Right renal cortex interstitium (tissue), 3 donors: ENCODE results near the gene ANTXR1. TPM values are rescaled to one million over a fixed set of nuclear protein-coding genes. Genes with fewer than 3 reads are reported as not detected.
"Not testable (repeated sequence)": the region's sequence is repeated elsewhere in the genome, so short reads cannot be mapped to it uniquely, and the experiment has no call there.

Source experiments
- DNase-seq, 3 donors: peaks; one replicate each; pipeline ENCODE4 v3.0.0-alpha.2; 2013; ENCODE audit warnings: low read depth in 3 of 3, low spot score in 2 of 3
- polyA plus RNA-seq, 3 donors: library from polyadenylated mRNA; unstranded; fragments of 120-200 nt; gene quantifications; one replicate each; pipeline ENCODE4 v1.2.1, GENCODE V29; 2013; ENCODE audit not compliant: insufficient read length in 3 of 3

Gene ANTXR1
- polyA plus RNA-seq, 3 donors = 79.0 to 90.0 (median 86.1) TPM

DNA sequence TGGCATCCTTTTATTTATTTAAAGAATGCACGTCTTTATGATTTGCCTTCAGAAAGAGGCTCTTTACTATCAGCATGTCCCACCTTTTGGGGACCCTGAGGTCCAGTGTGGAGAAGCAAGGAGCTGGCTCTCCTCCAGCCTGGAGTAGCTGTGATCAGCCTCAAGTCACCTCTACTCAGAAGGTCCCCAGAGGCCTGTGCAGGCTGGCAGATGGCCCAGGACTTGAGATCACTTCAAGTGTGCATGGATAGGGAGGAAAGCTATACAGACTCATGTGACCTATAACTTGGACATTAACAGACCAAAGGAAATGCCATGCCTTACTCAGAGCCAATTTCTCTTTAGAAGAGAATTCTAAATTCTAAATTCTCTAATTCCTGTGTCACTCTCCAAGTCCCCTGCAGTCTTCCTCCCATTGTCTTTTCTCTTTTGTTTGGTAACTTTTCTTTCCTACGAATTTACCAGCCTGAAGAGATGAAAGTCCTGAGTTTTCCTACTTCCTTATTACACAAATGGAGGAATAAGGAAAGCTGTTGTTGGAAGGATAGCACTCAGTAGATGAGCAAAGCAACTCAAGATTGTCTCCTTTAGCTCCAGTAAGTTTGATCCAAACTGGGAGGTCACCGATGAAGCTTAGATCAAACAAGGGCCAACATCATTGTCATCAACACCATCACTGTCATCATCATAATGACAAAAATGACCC is 210.1 kb downstream of the ANTXR1 start:
- no peak for DNase-seq

DNA sequence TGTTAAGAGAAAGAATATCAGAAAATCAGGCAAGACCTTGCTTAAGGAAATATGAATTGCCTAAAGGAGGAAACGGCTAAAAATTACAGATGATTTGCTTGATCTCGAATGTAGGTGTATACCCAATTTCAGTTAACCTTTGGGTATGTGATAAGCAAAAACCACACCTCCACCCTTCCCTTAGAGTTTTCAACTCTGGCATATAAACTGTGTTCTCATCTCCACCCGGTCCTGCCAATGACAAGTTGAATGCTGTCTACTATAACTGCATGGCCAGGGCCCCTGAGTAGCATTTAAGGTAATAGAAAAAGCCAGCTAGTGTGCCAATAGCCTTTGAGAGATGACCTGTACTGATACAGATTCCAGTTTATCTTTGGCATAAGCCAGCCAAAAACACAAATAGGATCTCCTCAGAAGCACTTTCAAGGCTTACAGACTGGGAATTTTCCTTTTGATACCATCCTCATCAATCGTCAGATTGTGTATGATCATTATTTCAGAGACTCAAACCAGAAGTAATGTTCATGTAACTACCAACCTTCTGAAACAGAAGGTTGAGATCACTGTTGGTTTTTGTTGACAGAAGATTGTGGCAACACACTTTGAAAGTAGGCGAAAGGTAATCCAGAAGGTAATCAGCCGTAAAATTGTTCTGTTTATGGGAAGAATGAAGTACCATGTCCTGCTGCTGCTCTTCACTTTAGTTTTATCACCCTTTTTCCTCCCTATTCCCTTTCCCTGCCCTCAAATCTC is 211.0 kb downstream of the ANTXR1 start:
- DNase-seq = no peak

DNA sequence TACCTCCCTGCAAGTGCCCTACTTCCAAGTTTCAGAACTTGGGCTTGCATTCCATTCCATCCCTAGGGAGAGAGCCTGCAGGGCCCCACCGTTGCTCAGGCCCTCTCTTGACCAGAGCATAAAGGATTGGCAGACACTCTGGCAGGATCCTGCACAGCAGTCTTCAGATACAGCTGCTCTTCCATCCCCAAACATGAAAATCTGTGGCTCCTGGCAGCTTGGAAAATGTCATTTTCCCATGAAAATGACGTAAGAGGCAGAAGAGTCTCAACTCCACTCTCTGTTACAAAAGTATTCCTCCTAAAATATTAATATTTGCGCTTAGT is 211.5 kb downstream of the ANTXR1 start:
- DNase-seq = no peak

DNA sequence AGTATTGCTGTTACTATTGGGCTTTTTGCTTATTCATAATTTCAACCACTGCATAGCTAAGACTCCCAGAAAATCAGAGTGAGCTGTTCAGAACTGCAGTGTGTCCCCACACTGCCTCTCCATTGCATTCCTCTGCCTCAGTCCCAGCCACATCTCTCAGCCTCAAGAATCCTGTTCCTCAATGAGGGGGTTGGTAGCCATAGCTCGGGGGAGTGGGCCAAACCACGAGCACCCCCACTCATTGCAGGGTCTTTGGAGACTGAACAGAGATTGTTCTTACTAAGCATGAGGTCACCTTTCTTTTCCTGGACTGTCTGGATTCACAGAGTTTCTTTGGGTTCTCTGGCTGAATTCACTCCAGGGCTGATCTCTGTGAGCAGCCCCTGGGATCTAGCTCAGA is 213.0 kb downstream of the ANTXR1 start:
- DNase-seq = no peak

DNA sequence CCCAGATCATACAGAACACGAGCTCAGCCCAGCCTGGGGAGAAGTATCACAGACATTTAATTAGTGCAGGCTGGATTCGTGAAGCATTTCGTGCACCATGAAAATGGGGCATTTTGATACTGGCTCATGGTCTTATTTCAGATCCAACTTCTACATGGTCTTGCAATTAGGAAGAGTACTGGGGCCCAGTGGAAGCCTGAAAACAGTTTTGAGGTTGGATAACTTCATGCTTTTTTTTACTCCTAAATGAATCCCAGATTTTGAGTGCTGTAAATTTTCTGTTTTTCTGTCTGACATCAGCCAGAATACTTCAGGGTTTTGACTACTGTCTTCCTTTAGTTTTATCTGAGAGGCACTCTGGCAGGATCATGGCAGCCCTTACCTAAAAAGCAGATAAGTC is 213.9 kb downstream of the ANTXR1 start:
- no peak for DNase-seq

DNA sequence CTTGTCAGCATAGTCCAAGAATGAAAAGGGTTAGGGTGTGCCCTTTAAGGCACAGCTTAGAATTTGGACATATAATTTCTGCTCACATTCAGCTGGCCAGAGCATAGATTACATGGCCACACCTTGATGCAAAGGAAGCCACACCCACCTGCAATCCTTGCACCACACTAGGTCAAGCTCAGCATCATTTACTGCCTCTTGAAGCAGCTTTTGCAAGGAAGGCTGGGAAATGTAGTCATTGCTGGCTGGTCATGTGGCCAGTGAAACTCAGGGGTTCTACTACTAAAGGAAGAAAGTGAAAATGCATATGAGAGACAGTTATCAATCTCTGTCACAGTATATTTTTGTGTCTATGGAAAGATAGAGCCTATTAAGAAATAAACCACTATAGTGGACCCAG is 214.7 kb downstream of the ANTXR1 start:
- no peak for DNase-seq

DNA sequence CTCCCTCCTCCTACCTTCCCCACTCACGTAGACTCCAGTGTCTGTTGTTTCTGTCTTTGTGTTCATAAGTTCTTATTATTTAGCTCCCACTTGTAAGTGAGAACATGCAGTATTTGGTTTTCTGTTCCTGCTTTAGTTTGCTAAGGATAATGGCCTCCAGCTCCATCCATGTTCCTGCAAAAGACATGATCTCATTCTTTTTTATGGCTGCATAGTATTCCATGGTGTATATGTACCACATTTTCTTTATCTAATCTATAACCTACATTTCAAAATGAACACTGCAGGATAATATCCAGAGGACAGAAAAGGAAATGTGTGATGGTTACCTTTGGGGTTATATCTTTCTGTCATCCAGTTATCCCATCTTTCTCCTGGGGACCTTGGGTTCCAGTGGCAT is 218.0 kb downstream of the ANTXR1 start:
- DNase-seq = not testable (repeated sequence)

DNA sequence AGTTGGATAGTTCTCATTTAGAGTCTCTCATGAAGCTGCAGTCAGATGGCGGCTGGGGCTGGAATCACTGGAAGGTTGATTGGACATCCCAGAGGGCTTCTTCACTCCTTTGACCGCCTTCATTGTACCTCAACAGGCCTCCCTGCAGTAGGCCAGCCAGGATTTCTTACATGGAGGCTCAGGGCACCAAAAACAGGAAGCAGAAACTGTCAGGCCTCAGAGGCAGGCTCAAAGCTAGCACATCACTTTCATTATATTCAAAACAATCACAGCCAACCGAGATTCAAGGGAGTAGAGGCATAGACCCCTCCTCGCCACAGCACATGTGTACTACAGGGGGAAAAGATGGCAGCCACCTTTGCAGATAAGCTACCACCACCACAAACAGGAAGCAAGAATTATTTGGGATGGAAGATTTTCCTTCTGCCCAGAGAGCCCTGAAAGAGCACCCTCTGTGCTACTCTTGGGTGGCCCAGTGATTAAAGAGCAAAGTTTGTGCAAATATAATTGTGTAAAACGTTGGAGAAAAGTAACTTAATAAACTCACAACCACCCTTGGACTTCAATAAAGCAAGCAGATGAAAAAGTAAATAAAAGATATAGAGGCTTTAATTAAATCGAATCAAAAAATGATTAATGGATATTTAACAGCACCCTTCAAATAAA is 218.8 kb downstream of the ANTXR1 start:
- no peak for DNase-seq

DNA sequence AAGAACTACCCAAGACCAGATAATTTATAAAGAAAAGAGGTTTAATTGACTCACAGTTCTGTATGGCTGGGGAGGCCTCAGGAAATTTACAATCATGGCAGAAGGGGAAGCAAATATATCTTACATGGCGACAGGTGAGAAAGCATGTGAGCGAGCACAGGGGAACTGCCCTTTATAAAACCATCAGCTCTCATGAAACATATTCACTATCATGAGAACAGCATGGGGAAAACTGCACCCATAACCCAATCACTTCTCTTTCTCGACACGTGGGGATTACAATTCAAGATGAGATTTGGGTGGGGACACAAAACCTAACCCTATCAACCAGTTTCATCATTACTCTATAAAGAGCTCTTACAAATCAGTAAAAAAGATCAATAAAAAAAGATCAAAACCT is 222.9 kb downstream of the ANTXR1 start:
- not testable (repeated sequence) for DNase-seq

DNA sequence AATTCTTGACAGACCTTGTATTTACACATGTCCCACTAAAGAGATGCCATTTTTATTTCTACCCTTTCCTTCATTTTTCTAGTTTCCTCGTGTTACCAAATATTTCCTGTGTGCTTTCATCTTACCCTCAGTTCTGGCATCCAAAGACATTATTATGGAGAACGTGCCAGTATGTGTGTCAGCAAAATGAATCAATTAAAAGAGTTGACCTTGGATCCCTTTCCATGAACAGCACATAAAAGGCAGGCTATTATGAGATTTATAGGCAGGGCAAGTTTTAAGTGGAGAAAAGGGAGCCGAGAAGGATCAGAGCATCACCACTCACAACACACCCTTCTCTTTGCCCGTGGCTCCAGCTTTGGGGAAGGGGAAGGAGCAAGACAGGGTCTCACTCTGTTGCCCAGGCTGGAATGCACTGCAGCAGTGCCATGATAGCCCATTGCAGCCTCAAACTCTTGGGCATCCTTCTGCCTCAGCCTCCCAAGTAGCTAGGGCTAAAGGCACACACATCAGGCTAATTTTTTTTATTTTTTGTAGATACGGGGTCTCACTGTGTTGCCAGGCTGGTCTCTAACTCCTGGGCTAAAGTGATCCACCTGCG is 224.2 kb downstream of the ANTXR1 start:
- no peak for DNase-seq

DNA sequence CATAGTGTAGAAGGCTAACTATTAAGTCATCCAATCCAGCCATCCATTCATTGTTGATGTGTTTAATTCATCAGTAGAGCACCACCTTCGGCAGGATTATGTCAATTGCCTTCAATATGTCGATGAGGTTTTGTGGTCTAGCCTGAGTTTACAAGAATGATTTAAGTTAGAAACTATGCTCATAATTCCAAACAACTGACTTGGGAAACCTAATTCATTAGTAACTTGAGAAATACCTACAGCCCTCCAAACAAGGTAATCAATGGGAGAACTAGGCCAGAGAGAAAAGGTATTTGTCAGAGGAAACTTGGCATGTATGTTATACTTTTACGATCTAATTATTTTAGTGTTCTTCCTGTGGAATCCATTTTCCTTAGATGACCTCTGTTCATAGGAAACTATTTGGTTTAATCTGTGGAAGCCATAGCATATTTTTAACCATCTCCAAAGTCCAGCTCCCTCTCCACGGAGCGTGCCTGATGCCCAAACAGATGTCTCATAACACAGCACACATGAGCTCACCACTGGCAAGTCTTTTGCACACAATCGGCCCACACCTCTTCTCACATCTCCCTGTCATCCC is 225.6 kb downstream of the ANTXR1 start:
- no peak for DNase-seq

DNA sequence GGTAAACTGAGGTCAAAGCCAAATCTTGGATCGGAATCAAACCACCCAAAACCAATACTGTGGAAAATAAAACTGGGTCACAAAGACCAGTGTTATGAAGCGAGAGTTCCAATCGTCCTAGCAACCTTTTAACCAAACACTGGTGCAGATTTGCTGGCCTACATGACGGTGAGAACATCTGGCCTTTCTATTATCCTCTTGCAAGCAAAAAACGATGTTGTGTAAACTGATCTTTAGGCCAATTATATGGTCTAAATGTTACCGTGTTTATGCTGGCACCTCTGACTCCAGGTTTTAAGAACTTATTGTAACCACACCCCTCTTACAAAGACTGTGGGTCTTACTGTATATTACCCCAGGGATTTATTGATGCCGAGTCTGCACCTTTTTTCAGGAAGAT is 228.1 kb downstream of the ANTXR1 start:
- no peak for DNase-seq

DNA sequence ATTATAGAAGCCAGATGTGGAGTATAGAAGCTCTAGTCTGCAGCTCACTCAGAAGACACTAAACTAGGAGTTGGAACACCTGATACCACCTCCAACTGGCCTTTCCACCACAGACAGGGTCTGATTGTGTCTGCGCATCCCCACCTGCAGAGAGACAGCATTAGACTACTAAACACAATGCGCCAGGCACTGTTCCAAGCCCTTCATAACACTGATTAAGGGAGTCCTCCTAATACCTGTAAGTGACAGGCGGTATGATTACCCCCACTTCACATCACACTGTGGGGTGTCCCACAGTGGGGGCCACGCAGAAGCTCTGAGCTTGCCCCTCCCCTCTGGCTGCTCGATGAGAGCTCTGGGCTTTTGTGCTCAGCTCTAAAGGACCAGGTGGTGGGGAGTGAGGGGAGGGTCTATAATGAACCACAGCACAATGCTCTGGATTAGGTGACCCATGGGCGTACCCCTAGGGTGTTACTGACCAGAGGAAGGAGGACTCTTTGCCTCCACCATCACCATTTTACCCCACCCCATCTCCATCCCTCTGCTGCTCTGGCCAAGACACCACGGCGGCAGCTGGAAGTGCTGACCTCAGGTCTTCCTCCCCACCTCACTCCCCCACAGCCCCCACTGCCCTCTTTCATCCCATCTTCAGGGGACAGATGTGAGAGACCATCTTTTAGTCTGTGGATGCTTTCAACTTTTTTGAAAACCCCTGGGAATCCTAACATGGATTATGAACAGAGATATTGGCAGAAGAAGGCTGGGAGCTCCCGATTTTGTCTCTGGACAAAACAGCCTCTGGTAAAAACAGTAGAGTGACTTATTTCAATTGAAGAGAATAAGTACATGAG is 228.9 kb downstream of the ANTXR1 start:
- DNase-seq = no peak

DNA sequence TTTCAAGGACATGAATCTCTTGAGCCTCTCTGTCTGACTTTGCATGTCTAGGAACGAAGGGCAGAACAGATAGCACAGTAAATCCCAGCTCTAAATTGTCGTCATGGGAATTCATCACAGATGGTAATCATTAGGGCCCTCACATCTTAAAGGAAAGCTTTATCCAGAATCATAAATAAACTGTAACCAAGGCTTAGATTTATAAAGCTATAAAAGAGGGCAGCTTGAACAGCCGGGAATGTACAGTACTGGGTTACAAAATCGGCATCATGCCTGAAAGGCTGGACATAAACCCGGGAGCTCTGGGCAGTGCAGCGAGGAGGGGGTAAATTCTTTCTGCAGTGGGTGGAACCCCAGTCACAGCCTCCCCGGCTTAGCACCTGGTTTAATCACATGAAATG is 229.7 kb downstream of the ANTXR1 start:
- peak; percentile 57 to 66 (median 61) for DNase-seq

DNA sequence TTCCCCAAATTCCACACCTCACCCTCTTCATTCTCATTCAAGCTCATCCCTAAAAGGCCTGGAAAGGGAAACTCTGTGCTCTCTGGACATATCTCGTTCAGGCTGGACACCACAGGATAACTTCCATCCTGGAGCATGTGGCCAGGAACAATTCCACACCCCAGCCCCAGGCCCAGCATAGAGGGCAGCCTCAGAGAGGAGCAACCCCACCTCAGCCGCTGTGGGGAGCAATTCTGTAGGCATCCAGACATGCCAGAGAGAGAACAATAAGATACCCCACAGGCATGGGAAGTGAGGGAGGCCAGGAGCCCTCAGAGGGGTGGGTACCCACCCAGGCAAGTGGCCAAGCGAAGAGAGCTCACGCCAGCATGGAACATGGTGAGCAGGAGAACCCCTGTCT is 230.7 kb downstream of the ANTXR1 start:
- DNase-seq = no peak

DNA sequence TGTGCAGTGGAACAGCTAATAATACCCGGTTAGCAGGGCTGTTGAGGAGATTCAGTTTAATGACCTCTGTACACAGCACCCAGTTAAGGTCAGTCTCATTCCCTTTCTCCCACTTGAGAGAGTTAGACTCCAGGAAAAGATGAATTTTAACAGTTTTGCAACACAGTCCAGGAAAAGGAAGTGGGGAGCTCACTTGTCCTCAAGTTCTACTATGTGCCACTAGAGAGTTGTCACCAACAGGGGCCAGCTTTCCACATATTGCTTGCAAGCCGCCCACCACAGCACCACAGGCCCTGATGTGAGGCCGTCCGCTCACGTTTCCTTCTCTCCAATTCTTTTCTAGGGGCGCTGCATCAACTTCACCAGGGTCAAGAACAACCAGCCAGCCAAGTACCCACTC is 231.9 kb downstream of the ANTXR1 start:
- DNase-seq = no peak

DNA sequence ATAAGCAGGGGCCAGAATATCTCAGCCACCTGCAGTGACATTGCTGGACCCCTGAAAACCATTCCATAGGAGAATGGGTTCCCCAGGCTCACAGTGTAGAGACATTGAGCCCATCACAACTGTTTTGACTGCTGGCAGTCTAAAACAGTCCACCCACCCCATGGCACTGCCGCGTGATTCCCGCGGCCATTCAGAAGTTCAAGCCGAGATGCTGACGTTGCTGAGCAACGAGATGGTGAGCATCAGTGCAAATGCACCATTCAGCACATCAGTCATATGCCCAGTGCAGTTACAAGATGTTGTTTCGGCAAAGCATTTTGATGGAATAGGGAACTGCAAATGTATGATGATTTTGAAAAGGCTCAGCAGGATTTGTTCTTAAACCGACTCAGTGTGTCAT is 234.6 kb downstream of the ANTXR1 start:
- DNase-seq = no peak

DNA sequence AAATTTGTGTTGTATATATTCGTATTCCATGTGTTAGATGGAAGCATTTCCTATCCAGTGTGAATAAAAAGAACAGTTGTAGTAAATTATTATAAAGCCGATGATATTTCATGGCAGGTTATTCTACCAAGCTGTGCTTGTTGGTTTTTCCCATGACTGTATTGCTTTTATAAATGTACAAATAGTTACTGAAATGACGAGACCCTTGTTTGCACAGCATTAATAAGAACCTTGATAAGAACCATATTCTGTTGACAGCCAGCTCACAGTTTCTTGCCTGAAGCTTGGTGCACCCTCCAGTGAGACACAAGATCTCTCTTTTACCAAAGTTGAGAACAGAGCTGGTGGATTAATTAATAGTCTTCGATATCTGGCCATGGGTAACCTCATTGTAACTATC is 235.3 kb downstream of the ANTXR1 start:
- DNase-seq = no peak

DNA sequence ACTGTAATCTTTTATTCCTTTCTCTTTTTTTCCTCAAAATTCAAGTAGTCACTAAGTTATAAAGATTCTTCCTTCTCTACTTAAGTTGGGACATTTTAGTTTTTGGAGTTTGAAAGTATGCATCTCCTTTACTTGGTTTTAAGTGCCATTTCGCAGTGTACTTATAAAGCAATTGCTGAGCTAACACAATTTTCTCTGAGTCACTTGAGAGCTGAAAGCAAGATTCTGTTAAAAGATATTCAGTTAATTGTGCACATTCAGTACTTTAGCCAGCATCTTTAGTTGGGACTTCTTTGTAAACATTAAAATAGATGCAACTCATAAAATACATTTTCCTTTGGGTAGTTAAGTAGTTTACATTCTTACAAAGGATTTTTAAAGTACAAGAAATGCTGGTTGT is 238.0 kb downstream of the ANTXR1 start:
- no peak for DNase-seq

DNA sequence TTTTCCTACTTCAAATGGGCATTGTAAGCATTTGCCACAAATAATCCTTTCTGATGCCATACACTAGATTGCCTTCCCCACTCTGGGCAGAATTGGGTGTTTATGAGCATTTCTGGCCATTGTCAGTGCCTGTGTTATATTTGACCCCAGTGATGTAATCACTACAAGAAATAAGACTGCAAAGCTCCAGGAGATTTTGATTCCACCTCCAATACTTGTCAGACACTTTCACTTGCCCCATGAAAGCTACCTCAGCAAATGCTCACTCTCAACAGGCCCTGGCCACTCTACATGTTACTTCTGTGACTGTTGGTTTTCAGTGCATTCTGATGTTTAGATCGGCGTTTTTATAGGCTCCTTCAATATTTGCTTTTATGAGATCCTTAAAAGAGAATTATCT is 239.0 kb downstream of the ANTXR1 start:
- no peak for DNase-seq
